Activated CD8-positive, alpha-beta T cell treated with anti-CD3 and anti-CD28 coated beads for 36 hours (primary cell): ENCODE data around the gene ZNF219. TPM values are rescaled to one million over a fixed set of nuclear protein-coding genes. Genes with fewer than 3 reads are reported as not detected.

ENCODE experiments used
- ATAC-seq: fragments of 200-7000 bp; cut with Tn5 transposase; one replicate; pipeline ENCODE4 v1.10.0; 2021; ENCODE audit warnings: mild to moderate bottlenecking, moderate library complexity
- CTCF ChIA-PET: fragments of 350-600 bp; sonication (Branson Sonifier 250); formaldehyde crosslinking; loops from one replicate; lab custom pipeline; 2021; ENCODE audit warnings: antibody characterized with exemption; lab: Charles Lee
- POLR2A ChIA-PET: fragments of 350-600 bp; sonication (Branson Sonifier 250); formaldehyde crosslinking; loops from one replicate; lab custom pipeline; 2021; ENCODE audit warnings: antibody characterized with exemption; lab: Charles Lee
- DNase-seq: peaks from one replicate; pipeline ENCODE4 v3.0.0-alpha.2; 2020
- H3K27ac Mint-ChIP-seq: one replicate; pipeline ENCODE4 v1.8.0; 2021; ENCODE audit warnings: mild to moderate bottlenecking, mixed read lengths
- H3K27me3 Mint-ChIP-seq: one replicate; pipeline ENCODE4 v1.8.0; 2021; ENCODE audit warnings: mixed read lengths
- H3K36me3 Mint-ChIP-seq: one replicate; pipeline ENCODE4 v1.8.0; 2021; ENCODE audit warnings: low read depth, mixed read lengths
- H3K4me1 Mint-ChIP-seq: one replicate; pipeline ENCODE4 v1.8.0; 2021; ENCODE audit warnings: low read depth, mixed read lengths
- H3K4me3 Mint-ChIP-seq: one replicate; pipeline ENCODE4 v1.8.0; 2021; ENCODE audit warnings: mild to moderate bottlenecking, moderate library complexity, mixed read lengths
- H3K9me3 Mint-ChIP-seq: one replicate; pipeline ENCODE4 v1.8.0; 2021; ENCODE audit warnings: mixed read lengths
- intact Hi-C: fragments of 100-400 bp; cut with micrococcal nuclease; formaldehyde crosslinking; loops from one replicate; pipeline ENCODE4 v1.10.0; 2022
- total RNA-seq, 2 experiments: library from RNA; stranded (reverse); gene quantifications; one replicate each; pipeline ENCODE4 v1.2.3, GENCODE V29; 2021
- TF ChIP-seq, protein P1 (sequence below): fragments of 200-600 bp; IDR thresholded peaks from one replicate; pipeline ENCODE4 v1.8.0; 2022; ENCODE audit warnings: antibody characterized with exemption, mild to moderate bottlenecking

Gene ZNF219
- total RNA-seq, 2 experiments from 2014 or later, result 7.2 to 8.2 TPM

- ATAC-seq (no peak), DNase-seq (peak; percentile 57)
- TF ChIP-seq, protein P1, sequence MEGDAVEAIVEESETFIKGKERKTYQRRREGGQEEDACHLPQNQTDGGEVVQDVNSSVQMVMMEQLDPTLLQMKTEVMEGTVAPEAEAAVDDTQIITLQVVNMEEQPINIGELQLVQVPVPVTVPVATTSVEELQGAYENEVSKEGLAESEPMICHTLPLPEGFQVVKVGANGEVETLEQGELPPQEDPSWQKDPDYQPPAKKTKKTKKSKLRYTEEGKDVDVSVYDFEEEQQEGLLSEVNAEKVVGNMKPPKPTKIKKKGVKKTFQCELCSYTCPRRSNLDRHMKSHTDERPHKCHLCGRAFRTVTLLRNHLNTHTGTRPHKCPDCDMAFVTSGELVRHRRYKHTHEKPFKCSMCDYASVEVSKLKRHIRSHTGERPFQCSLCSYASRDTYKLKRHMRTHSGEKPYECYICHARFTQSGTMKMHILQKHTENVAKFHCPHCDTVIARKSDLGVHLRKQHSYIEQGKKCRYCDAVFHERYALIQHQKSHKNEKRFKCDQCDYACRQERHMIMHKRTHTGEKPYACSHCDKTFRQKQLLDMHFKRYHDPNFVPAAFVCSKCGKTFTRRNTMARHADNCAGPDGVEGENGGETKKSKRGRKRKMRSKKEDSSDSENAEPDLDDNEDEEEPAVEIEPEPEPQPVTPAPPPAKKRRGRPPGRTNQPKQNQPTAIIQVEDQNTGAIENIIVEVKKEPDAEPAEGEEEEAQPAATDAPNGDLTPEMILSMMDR, result peak; percentile 72
- H3K9me3 Mint-ChIP-seq, result no peaks in the 10 kb centered on the region
- peaks cover 2% of the 10 kb centered on the region for H3K36me3 Mint-ChIP-seq
- CTCF ChIA-PET, result interaction anchor here (0.6 to 5.8 kb wide), 10 partner anchors 11 to 95 kb away, joined by 3 to 105 read pairs (median 4); partner anchors contain the start of gene TMEM253
- no peak overlapping the region for H3K27ac Mint-ChIP-seq
- no peaks in the 10 kb centered on the region for H3K27me3 Mint-ChIP-seq
- H3K4me3 Mint-ChIP-seq, result no peak overlapping the region
- intact Hi-C loops, result no loop called here
- peaks cover 21% of the 10 kb centered on the region for H3K4me1 Mint-ChIP-seq
- POLR2A ChIA-PET, result interaction anchor here (1.1 to 4.0 kb wide), 3 partner anchors 9 to 76 kb away, joined by 3 to 30 read pairs (median 4); partner anchors contain the start of gene TMEM253
Measured at GRCh38 chr14:21090194-21090939, 8.1 kb downstream of the ZNF219 start.

- DNase-seq, result no peak
- H3K36me3 Mint-ChIP-seq, result peaks cover 2% of the 10 kb centered on the region
- ChIA-PET CTCF (interaction anchor here (1.1 to 5.8 kb wide), 11 partner anchors 10 to 94 kb away, joined by 3 to 105 read pairs (median 5); partner anchors contain the start of gene TMEM253), POLR2A (interaction anchor here (1.1 to 4.0 kb wide), 4 partner anchors 10 to 91 kb away, joined by 3 to 30 read pairs (median 4); partner anchors contain the start of genes SLC39A2 and TMEM253)
- TF ChIP-seq, protein P1, result no peak
- H3K4me3 Mint-ChIP-seq, result no peak overlapping the region
- H3K27ac Mint-ChIP-seq, result no peak overlapping the region
- H3K27me3 Mint-ChIP-seq, result no peaks in the 10 kb centered on the region
- peaks cover 21% of the 10 kb centered on the region for H3K4me1 Mint-ChIP-seq
- ATAC-seq, result no peak
- intact Hi-C loops, result no loop called here
- no peaks in the 10 kb centered on the region for H3K9me3 Mint-ChIP-seq
Measured at GRCh38 chr14:21089877-21090193, 8.6 kb downstream of the ZNF219 start.

DNA sequence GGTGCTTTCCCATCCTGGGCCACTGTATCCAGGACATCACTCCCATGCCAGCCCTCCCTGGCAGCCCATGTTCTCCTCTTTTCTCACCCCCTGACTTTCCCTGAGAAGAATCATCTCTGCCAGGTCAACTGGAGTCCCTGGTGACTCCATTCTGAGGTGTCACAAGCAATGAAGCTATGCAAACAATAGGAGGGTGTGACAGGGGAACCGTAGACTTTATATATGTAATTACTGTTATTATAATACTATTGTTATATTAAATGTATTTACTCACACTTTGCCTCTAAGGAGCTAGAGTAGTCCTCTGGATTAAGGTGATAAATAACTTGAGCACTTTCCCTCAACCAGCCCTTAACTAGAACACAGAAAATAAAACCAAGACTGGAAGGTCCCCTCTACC lies 9.2 kb downstream of the ZNF219 start:
- DNase-seq (no peak), ATAC-seq (no peak)
- H3K4me1 Mint-ChIP-seq, result peaks cover 21% of the 10 kb centered on the region
- H3K27ac Mint-ChIP-seq, result no peak overlapping the region
- TF ChIP-seq, protein P1, result no peak
- H3K27me3 Mint-ChIP-seq, result no peaks in the 10 kb centered on the region
- CTCF ChIA-PET, result interaction anchor here (0.6 to 5.8 kb wide), 13 partner anchors 10 to 111 kb away, joined by 3 to 105 read pairs (median 4); partner anchors contain the start of gene TMEM253
- POLR2A ChIA-PET, result interaction anchor here (1.1 to 4.0 kb wide), 4 partner anchors 10 to 90 kb away, joined by 3 to 30 read pairs (median 4); partner anchors contain the start of genes SLC39A2 and TMEM253
- H3K4me3 Mint-ChIP-seq, result no peak overlapping the region
- H3K9me3 Mint-ChIP-seq, result no peaks in the 10 kb centered on the region
- intact Hi-C loops, result no loop called here
- H3K36me3 Mint-ChIP-seq, result peaks cover 2% of the 10 kb centered on the region

GRCh38 chr14:21088687-21089086 lies 9.8 kb downstream of the ZNF219 start:
- Mint-ChIP-seq H3K27me3 (no peaks in the 10 kb centered on the region), H3K27ac (peak overlapping the region; percentile 43), H3K4me1 (peaks cover 21% of the 10 kb centered on the region), H3K36me3 (peaks cover 2% of the 10 kb centered on the region), H3K9me3 (no peaks in the 10 kb centered on the region), H3K4me3 (no peak overlapping the region)
- POLR2A ChIA-PET, result interaction anchor here (1.2 to 4.0 kb wide), 3 partner anchors 14 to 90 kb away, joined by 3 to 30 read pairs (median 4); partner anchors contain the start of genes SLC39A2 and TMEM253
- DNase-seq (no peak), ATAC-seq (no peak)
- intact Hi-C loops, result no loop called here
- CTCF ChIA-PET, result interaction anchor here (0.6 to 5.8 kb wide), 11 partner anchors 15 to 110 kb away, joined by 3 to 105 read pairs (median 5); partner anchors contain the start of gene TMEM253
- TF ChIP-seq, protein P1, result no peak
